GM12878 (cell line): ENCODE data around the gene RAB35. TPM values are rescaled to one million over a fixed set of nuclear protein-coding genes. Genes with fewer than 3 reads are reported as not detected.

ENCODE experiments used
- ATAC-seq: fragments of 200-7000 bp; cut with Tn5 transposase; 3 replicates; pipeline ENCODE4 v1.9.1; 2020; ENCODE audit warnings: mild to moderate bottlenecking, moderate library complexity
- BruUV-seq: library from RNA; stranded (reverse); fragments of 400-500 nt; replicated peaks from 2 replicates; lab custom pipeline; 2021; lab: Mats Ljungman, UMichigan
- CTCF ChIA-PET: fragments of 300-600 bp; sonication (Branson Sonifier 250); formaldehyde crosslinking; extraction: SDS; loops from one replicate; lab custom pipeline; 2021; ENCODE audit warnings: inconsistent platforms; lab: Yijun Ruan, JAX
- POLR2A ChIA-PET: fragments of 350-600 bp; formaldehyde crosslinking; extraction: SDS; loops from one replicate; lab custom pipeline; 2021; ENCODE audit warnings: inconsistent platforms; lab: Charles Lee
- RAD21 ChIA-PET: fragments of 300-600 bp; sonication (Branson Sonifier 250); formaldehyde crosslinking; loops from one replicate; lab custom pipeline; 2023; ENCODE audit warnings: antibody characterized with exemption; ENCODE audit not compliant: unreplicated experiment; lab: Charles Lee
- SMC1A ChIA-PET: fragments of 300-600 bp; sonication (Branson Sonifier 250); formaldehyde crosslinking; loops from one replicate; lab custom pipeline; 2023; ENCODE audit not compliant: unreplicated experiment, uncharacterized antibody; lab: Charles Lee
- DNase-seq: peaks from one replicate; pipeline ENCODE4 v3.0.0-alpha.2; 2011; ENCODE audit warnings: low read depth, low spot score
- FAIRE-seq: peaks from 3 replicates; lab custom pipeline; 2011; peaks lifted over from hg19 to GRCh38; lab: Jason Lieb, UNC
- H2AFZ ChIP-seq: 2 replicates; pipeline ENCODE4 v1.6.0; 2011; ENCODE audit warnings: low read depth, low read length, control low read depth; ENCODE audit not compliant: control insufficient read depth
- H3K27ac ChIP-seq: 2 replicates; pipeline ENCODE4 v1.5.1; 2011; ENCODE audit warnings: control low read depth; ENCODE audit not compliant: control insufficient read depth, insufficient read depth
- H3K27me3 ChIP-seq, 2 experiments: replicated peaks in 1 of 2; 2 replicates each; pipeline versions ENCODE4 v1.6.0 to v1.6.1; 2011; ENCODE audit warnings: low read length in 1 of 2; ENCODE audit not compliant: control insufficient read depth in 2 of 2, insufficient read depth in 2 of 2
- H3K36me3 ChIP-seq, 2 experiments: 2 replicates each; pipeline ENCODE4 v1.5.1; 2011; ENCODE audit warnings: low read length in 1 of 2; ENCODE audit not compliant: control insufficient read depth in 2 of 2, insufficient read depth in 2 of 2
- H3K4me1 ChIP-seq: 2 replicates; pipeline ENCODE4 v1.6.1; 2011; ENCODE audit warnings: mild to moderate bottlenecking, low read length, moderate library complexity, mixed read lengths; ENCODE audit not compliant: control insufficient read depth, insufficient read depth
- H3K4me2 ChIP-seq: 2 replicates; pipeline ENCODE4 v1.6.0; 2011; ENCODE audit warnings: control low read depth; ENCODE audit not compliant: control insufficient read depth, insufficient read depth
- H3K4me3 ChIP-seq: fragments of 200-600 bp; sonication (generic); 2 replicates; pipeline ENCODE4 v1.5.1; 2016
- H3K79me2 ChIP-seq: 2 replicates; pipeline ENCODE4 v1.6.0; 2011; ENCODE audit warnings: low read length; ENCODE audit not compliant: control insufficient read depth, insufficient read depth
- H3K9ac ChIP-seq: 2 replicates; pipeline ENCODE4 v1.8.0; 2011; ENCODE audit warnings: low read length, control low read depth, mixed read lengths; ENCODE audit not compliant: control insufficient read depth, insufficient read depth
- H3K9me3 ChIP-seq: replicated peaks from 3 replicates; pipeline ENCODE4 v1.5.1; 2011; ENCODE audit warnings: mild to moderate bottlenecking, low read length; ENCODE audit not compliant: control insufficient read depth, insufficient read depth
- H4K20me1 ChIP-seq: 2 replicates; pipeline ENCODE4 v1.6.0; 2011; ENCODE audit not compliant: control insufficient read depth, insufficient read depth
- CBX3 ChIP-seq: fragments of 200-600 bp; sonication (generic); IDR thresholded peaks from 2 replicates; pipeline ENCODE4 v1.6.1; 2016; ENCODE audit warnings: low read depth, borderline replicate concordance
- CBX5 ChIP-seq: sonication (generic); IDR thresholded peaks from 2 replicates; pipeline ENCODE4 v1.6.1; 2016; ENCODE audit warnings: low read depth, moderate library complexity, mild to moderate bottlenecking, inconsistent platforms
- CTCF ChIP-seq, 3 experiments: IDR thresholded peaks in 2 of 3; conservative IDR thresholded peaks in 1 of 3; 2 replicates each; pipeline ENCODE4 v1.5.1; 2011; ENCODE audit warnings: low read depth in 3 of 3, low read length in 3 of 3, mild to moderate bottlenecking in 3 of 3, control low read depth in 2 of 3, moderate library complexity in 2 of 3, inconsistent platforms in 1 of 3, mixed read lengths in 1 of 3; ENCODE audit not compliant: control insufficient read depth in 2 of 3, insufficient read depth in 1 of 3; ENCODE audit errors: extremely low read depth in 1 of 3
- E2F4 ChIP-seq: IDR thresholded peaks from 2 replicates; pipeline ENCODE4 v1.6.1; 2012; ENCODE audit warnings: low read depth, low read length, improper control_type of control experiment
- E4F1 ChIP-seq: fragments of 450-650 bp; IDR thresholded peaks from 2 replicates; pipeline ENCODE4 v1.6.1; 2018; ENCODE audit warnings: borderline replicate concordance, mild to moderate bottlenecking; ENCODE audit not compliant: partially characterized antibody
- IKZF2 ChIP-seq, 2 experiments: fragments of 450-650 bp; IDR thresholded peaks; 2 replicates each; pipeline ENCODE4 v1.6.1; 2017; ENCODE audit warnings: mild to moderate bottlenecking in 2 of 2, moderate library complexity in 2 of 2
- NR2C2 ChIP-seq: IDR thresholded peaks from 2 replicates; pipeline ENCODE4 v1.6.1; 2011; ENCODE audit warnings: borderline replicate concordance, low read depth; ENCODE audit not compliant: control insufficient read depth, insufficient read length
- NRF1 ChIP-seq: conservative IDR thresholded peaks from 2 replicates; pipeline ENCODE4 v1.6.1; 2011; ENCODE audit warnings: mild to moderate bottlenecking, low read depth, low read length, improper control_type of control experiment
- PRDM15 ChIP-seq: fragments of 450-650 bp; formaldehyde crosslinking; IDR thresholded peaks from 2 replicates; pipeline ENCODE4 v1.4.0; 2020; ENCODE audit warnings: mild to moderate bottlenecking, moderate library complexity
- TAF1 ChIP-seq: IDR thresholded peaks from 2 replicates; pipeline ENCODE4 v1.6.1; 2011; ENCODE audit warnings: mild to moderate bottlenecking, low read depth, low read length, borderline replicate concordance
- TCF12 ChIP-seq: IDR thresholded peaks from 2 replicates; pipeline ENCODE4 v1.6.1; 2011; ENCODE audit warnings: low read depth, mild to moderate bottlenecking, low read length
- TCF3 ChIP-seq: IDR thresholded peaks from 2 replicates; pipeline ENCODE4 v1.6.1; 2012; ENCODE audit warnings: low read depth, mild to moderate bottlenecking, low read length, borderline replicate concordance; ENCODE audit not compliant: insufficient read depth
- YBX1 ChIP-seq: fragments of 450-650 bp; IDR thresholded peaks from 2 replicates; pipeline ENCODE4 v1.6.1; 2016; ENCODE audit warnings: antibody characterized with exemption
- ZBED1 ChIP-seq: IDR thresholded peaks from 2 replicates; pipeline ENCODE4 v1.6.1; 2016; ENCODE audit warnings: borderline replicate concordance
- WGBS: methylation state at CpG from one replicate; pipeline ENCODE4 v1.1.6; 2016; ENCODE audit warnings: low lambda C conversion rate; ENCODE audit not compliant: insufficient replicate concordance, insufficient coverage; ENCODE audit errors: missing lambda C conversion rate; 5-methylcytosine and 5-hydroxymethylcytosine counted together
- in situ Hi-C: fragments of 300-500 bp; cut with MboI; formaldehyde crosslinking; loops from 9 replicates; pipeline ENCODE4 v1.14.3; 2018; ENCODE audit warnings: mixed read lengths
- intact Hi-C: fragments of 100-400 bp; cut with micrococcal nuclease; formaldehyde crosslinking; loops from one replicate; pipeline ENCODE4 v1.14.2; 2022; ENCODE audit not compliant: unreplicated experiment
- polyA plus RNA-seq, 11 experiments: library from polyadenylated mRNA; depleted of rRNA in 4 of 11; unstranded in 6 of 11; stranded (reverse) in 5 of 11; fragments of >200 nt; fragmentation: Nextera tagmentation in 4 of 11; fragmentation: Illumina TruSeq in 1 of 11; extraction: Ambion mirVana in 4 of 11; extraction: Trizol in 1 of 11; gene quantifications; 1 replicate in 1 of 11; 2 replicates in 10 of 11; pipeline versions ENCODE4 v1.2.1 to v1.2.3, GENCODE V29; 2011 to 2016; ENCODE audit warnings: inconsistent platforms in 2 of 11, missing spikeins in 2 of 11, low read depth in 1 of 11
- total RNA-seq, 4 experiments: library from RNA; depleted of rRNA in 3 of 4; stranded (reverse); fragments of >200 nt in 3 of 4; fragmentation: Illumina TruSeq in 1 of 4; extraction: Trizol in 1 of 4; gene quantifications; 2 replicates each; pipeline versions ENCODE4 v1.2.1 to v1.2.3, GENCODE V29; 2013 to 2021

RAB35 gene
- total and polyA plus RNA-seq, 10 of the 15 experiments (the other 5 are each of a cell fraction or from before 2014, with no cell fraction given) = 0.76 to 99.2 (median 43.8) TPM

DNA sequence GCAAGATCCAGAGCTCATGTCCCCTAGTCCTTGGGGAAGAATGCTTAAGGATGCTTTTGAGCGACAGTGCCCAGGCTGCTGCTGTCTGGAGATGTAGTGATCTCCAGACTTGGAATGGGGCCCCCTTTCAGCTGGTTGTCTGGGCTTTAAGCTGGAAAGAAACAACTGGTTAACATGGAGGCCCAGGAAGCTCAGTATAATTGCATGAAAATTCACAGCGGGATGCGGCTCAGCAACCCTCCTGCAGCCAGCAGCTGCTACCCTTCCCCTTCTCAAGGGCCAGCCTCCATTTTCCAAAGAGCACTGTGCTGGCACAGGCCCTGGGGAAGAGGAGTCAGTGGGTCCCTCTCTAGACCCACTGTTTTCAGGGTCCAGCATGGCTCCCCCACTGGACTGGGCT is 26.3 kb downstream of the RAB35 start:
- no peak overlapping the region for H3K27ac ChIP-seq
- H3K79me2 ChIP-seq = no peaks in the 10 kb centered on the region
- H3K4me2 ChIP-seq = no peak overlapping the region
- no peaks in the 10 kb centered on the region for H3K27me3 ChIP-seq
- ChIA-PET SMC1A (no interaction called here), RAD21 (interaction anchor here (1.3 kb wide), 1 partner anchor 101 kb away, joined by 5 read pairs; the partner anchor contains the start of gene BICDL1), CTCF (no interaction called here), POLR2A (interaction anchor here (1.0 kb wide), 1 partner anchor 13 kb away, joined by 3 read pairs; no protein-coding TSS in a partner anchor)
- no peak overlapping the region for H3K4me3 ChIP-seq
- no peaks in the 10 kb centered on the region; the same call in 1 of the 2 replicates for H4K20me1 ChIP-seq
- FAIRE-seq (no peak), ATAC-seq (no peak), DNase-seq (no peak)
- WGBS = 100% methylated on average over 3 of the region's 3 CpGs
- H3K4me1 ChIP-seq = peaks cover 12% of the 10 kb centered on the region
- in situ Hi-C loops = no loop called here
- no TSS peak for BruUV-seq
- H3K36me3 ChIP-seq = peaks cover 0 to 16% of the 10 kb centered on the region in 2 experiments; a peak in 3 of 4 replicates
- no peak overlapping the region for H2AFZ ChIP-seq
- H3K9ac ChIP-seq = no peak overlapping the region
- no peaks in the 10 kb centered on the region for H3K9me3 ChIP-seq
- intact Hi-C loops = no loop called here
- TF ChIP-seq YBX1 (no peak), CBX3 (no peak), E4F1 (no peak), NRF1 (no peak), TCF12 (no peak), E2F4 (no peak), TAF1 (no peak), CTCF (IDR thresholded peaks at IDR 0.05 in 2 of 3, conservative IDR thresholded peaks at IDR 0.05 in 1 of 3; ENCODE audit: control insufficient read depth in 2 of 3, extremely low read depth in 1 of 3, insufficient read depth in 1 of 3, low read depth in 3 of 3, low read length in 3 of 3) (no peak), TCF3 (no peak), NR2C2 (no peak), PRDM15 (CRISPR knock-in tag) (no peak), CBX5 (no peak), IKZF2 (IDR thresholded peaks at IDR 0.05) (no peak), ZBED1 (no peak)
